ENCODE results near the gene SLITRK5. TPM values are rescaled to one million over a fixed set of nuclear protein-coding genes. Genes with fewer than 3 reads are reported as not detected.

Gene SLITRK5
- total RNA-seq, 1 experiment from 2014 or later, result not detected

DNA sequence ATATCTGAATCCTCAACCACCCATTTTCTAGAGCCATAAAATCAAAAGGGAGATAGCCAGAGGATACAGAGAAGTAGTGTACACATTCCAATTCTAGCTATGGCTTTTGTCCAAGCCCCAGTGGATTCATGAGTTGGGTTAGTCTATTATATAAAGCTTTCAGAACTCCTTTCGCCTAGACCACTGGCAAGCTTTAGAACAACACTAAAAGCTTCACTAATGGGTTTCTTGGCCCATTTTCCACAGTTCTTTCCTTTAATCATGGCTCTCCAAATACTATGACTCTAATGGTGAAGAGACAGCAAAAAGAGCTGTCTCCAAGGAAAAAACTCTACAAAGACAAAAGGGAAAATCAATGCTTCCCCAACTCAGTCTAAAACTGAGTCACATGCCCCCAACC, 48.2 kb upstream of the SLITRK5 start:
- Histone ChIP-seq H3K36me3 (ENCODE audit: control insufficient read depth in 1 of 2, insufficient read depth in 2 of 2, low read length in 2 of 2) (no peaks in the 10 kb centered on the region), H3K9me3 (ENCODE audit: control insufficient read depth in 1 of 2, insufficient read depth in 1 of 2, low read depth in 1 of 2, low read length in 2 of 2) (no peaks in the 10 kb centered on the region), H3K27me3 (ENCODE audit: insufficient read depth, low read length) (no peaks in the 10 kb centered on the region), H4K20me1 (ENCODE audit: insufficient read depth) (no peaks in the 10 kb centered on the region), H3K4me1 (ENCODE audit: control insufficient read depth in 1 of 2, insufficient read depth in 2 of 2, low read length in 2 of 2) (no peaks in the 10 kb centered on the region), H3K79me2 (ENCODE audit: insufficient read depth, low read length) (no peaks in the 10 kb centered on the region), H2AFZ (ENCODE audit: low read depth, low read length, poor library complexity, severe bottlenecking) (no peak overlapping the region), H3K9ac (ENCODE audit: low read length) (no peak overlapping the region), H3K4me2 (ENCODE audit: low read length) (no peak overlapping the region), H3K27ac (ENCODE audit: low read depth, low read length) (no peak overlapping the region), H3K4me3 (replicated peaks in 1 of 2; ENCODE audit: low read depth in 1 of 2, low read length in 2 of 2) (no peak overlapping the region), H3K9me2 (ENCODE audit: insufficient read depth) (no peaks in the 10 kb centered on the region)
- no TSS peak for BruUV-seq (replicated peaks)
- ChIA-PET RAD21 (ENCODE audit: low non-redundant PET in 1 of 2, low total read pairs in 2 of 2, uncharacterized antibody in 2 of 2, unreplicated experiment in 2 of 2) (no interaction called here), POLR2A (no interaction called here), CTCF (no interaction called here)
- DNase-seq (ENCODE audit: low read depth, low spot score) (no peak), ATAC-seq (no peak)
- intact Hi-C loops (cut with micrococcal nuclease), result no loop called here
- TF ChIP-seq, protein P1, sequence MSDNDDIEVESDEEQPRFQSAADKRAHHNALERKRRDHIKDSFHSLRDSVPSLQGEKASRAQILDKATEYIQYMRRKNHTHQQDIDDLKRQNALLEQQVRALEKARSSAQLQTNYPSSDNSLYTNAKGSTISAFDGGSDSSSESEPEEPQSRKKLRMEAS (IDR thresholded peaks at IDR 0.05), result no peak
- TF ChIP-seq REST (IDR thresholded peaks at IDR 0.05; ENCODE audit: low read depth) (no peak), SP1 (IDR thresholded peaks at IDR 0.05; ENCODE audit: low read depth) (no peak), RAD21 (IDR thresholded peaks at IDR 0.05; ENCODE audit: low read depth) (no peak), FOSL1 (IDR thresholded peaks at IDR 0.05; ENCODE audit: low read depth) (no peak), POLR2AphosphoS5 (IDR thresholded peaks at IDR 0.05; ENCODE audit: low read depth, low read length) (no peak), YY1 (IDR thresholded peaks at IDR 0.05; ENCODE audit: extremely low read depth, insufficient replicate concordance, low read depth, low read length) (no peak), CTCF (IDR thresholded peaks at IDR 0.05 in 2 of 3, conservative IDR thresholded peaks at IDR 0.05 in 1 of 3; ENCODE audit: borderline replicate concordance in 1 of 3, insufficient read depth in 1 of 3, low read depth in 2 of 3, low read length in 2 of 3) (no peak), ZBTB33 (IDR thresholded peaks at IDR 0.05; ENCODE audit: extremely low read depth, insufficient replicate concordance, low read length) (no peak), EZH2 (IDR thresholded peaks at IDR 0.05) (no peak), SRF (IDR thresholded peaks at IDR 0.05; ENCODE audit: low read depth) (no peak), ZFX (IDR thresholded peaks at IDR 0.05) (no peak), CBX3 (IDR thresholded peaks at IDR 0.05; ENCODE audit: low read depth) (no peak), EGR1 (IDR thresholded peaks at IDR 0.05; ENCODE audit: low read depth) (no peak), POLR2A (IDR thresholded peaks at IDR 0.05; ENCODE audit: borderline replicate concordance, extremely low read depth, insufficient read depth, insufficient read length) (no peak)
- TF ChIP-seq, protein P2, sequence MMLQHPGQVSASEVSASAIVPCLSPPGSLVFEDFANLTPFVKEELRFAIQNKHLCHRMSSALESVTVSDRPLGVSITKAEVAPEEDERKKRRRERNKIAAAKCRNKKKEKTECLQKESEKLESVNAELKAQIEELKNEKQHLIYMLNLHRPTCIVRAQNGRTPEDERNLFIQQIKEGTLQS (IDR thresholded peaks at IDR 0.05), result no peak
